Lower leg skin (tissue), 4 donors: ENCODE results near the gene GRM5. TPM values are rescaled to one million over a fixed set of nuclear protein-coding genes. Genes with fewer than 3 reads are reported as not detected.

Experiments
- DNase-seq, 2 donors: peaks; one replicate each; pipeline ENCODE4 v3.0.0-alpha.2; 2019; ENCODE audit warnings: low spot score in 2 of 2
- H3K4me3 ChIP-seq: fragments of 200-600 bp; sonication (generic); 2 replicates; pipeline ENCODE4 v1.5.1; 2017; ENCODE audit warnings: mild to moderate bottlenecking, low read depth; ENCODE audit not compliant: poor library complexity, severe bottlenecking
- CTCF ChIP-seq, 3 donors: fragments of 450-650 bp; IDR thresholded peaks; one replicate each; pipeline ENCODE4 v1.5.1; 2016; ENCODE audit warnings: antibody characterized with exemption in 3 of 3, mild to moderate bottlenecking in 3 of 3, moderate library complexity in 2 of 3
- POLR2A ChIP-seq, 2 donors: fragments of 450-650 bp; IDR thresholded peaks; one replicate each; pipeline ENCODE4 v1.6.1; 2016 to 2017; ENCODE audit warnings: antibody characterized with exemption in 2 of 2, mild to moderate bottlenecking in 1 of 2, moderate library complexity in 1 of 2
- WGBS, 2 donors: methylation state at CpG; one replicate each; pipeline ENCODE4 v1.1.5; 2018; 5-methylcytosine and 5-hydroxymethylcytosine counted together
- intact Hi-C: fragments of 100-400 bp; cut with DNase I; formaldehyde crosslinking; loops from one replicate; pipeline ENCODE4 v1.15.0; 2023; ENCODE audit warnings: low total_unique reads
- total RNA-seq, 4 donors: library from RNA; depleted of rRNA; stranded (reverse); fragments of >200 nt; gene quantifications; one replicate each; pipeline ENCODE4 v1.1.0, GENCODE V29; 2016

Gene GRM5
- total RNA-seq, 4 donors from 2014 or later: not detected

- WGBS, 2 donors: 88 to 90% methylated on average over 1 of the region's 1 CpG
- no peak for DNase-seq
- no peak overlapping the region for H3K4me3 ChIP-seq
- TF ChIP-seq CTCF (IDR thresholded peaks at IDR 0.05) (no peak), POLR2A (IDR thresholded peaks at IDR 0.05) (no peak)
- intact Hi-C loops: no loop called here
These were observed 361.3 kb downstream of the GRM5 start for GRCh38 chr11:88704485-88704884.

- intact Hi-C loops: no loop called here
- no peak for TF ChIP-seq POLR2A (IDR thresholded peaks at IDR 0.05)
- TF ChIP-seq CTCF (IDR thresholded peaks at IDR 0.05): no peak
- no peak for DNase-seq
- 57 to 80% methylated on average over 2 of the region's 2 CpGs for WGBS, 2 donors
- H3K4me3 ChIP-seq: no peak overlapping the region
These were observed 364.0 kb downstream of the GRM5 start for GRCh38 chr11:88701816-88702215.

- DNase-seq: no peak
- no peak overlapping the region for H3K4me3 ChIP-seq
- intact Hi-C loops: no loop called here
- 44 to 54% methylated on average over 3 of the region's 3 CpGs for WGBS, 2 donors
- TF ChIP-seq CTCF (IDR thresholded peaks at IDR 0.05) (no peak), POLR2A (IDR thresholded peaks at IDR 0.05) (no peak)
These were observed 368.6 kb downstream of the GRM5 start for GRCh38 chr11:88697139-88697538.

- 52 to 55% methylated on average over 11 of the region's 11 CpGs for WGBS, 2 donors
- no peak overlapping the region for H3K4me3 ChIP-seq
- TF ChIP-seq CTCF (IDR thresholded peaks at IDR 0.05) (no peak), POLR2A (IDR thresholded peaks at IDR 0.05) (no peak)
- DNase-seq: no peak
- intact Hi-C loops: no loop called here
These were observed 369.9 kb downstream of the GRM5 start for GRCh38 chr11:88695689-88696414.

GRCh38 chr11:88692306-88693086, 373.3 kb downstream of the GRM5 start:
- intact Hi-C loops: no loop called here
- H3K4me3 ChIP-seq: no peak overlapping the region
- 72% methylated on average over 4 of the region's 4 CpGs for WGBS, 2 donors
- no peak for DNase-seq
- no peak for TF ChIP-seq POLR2A (IDR thresholded peaks at IDR 0.05)
- no peak for TF ChIP-seq CTCF (IDR thresholded peaks at IDR 0.05)
